ENCODE data around the gene IL4R. TPM values are rescaled to one million over a fixed set of nuclear protein-coding genes. Genes with fewer than 3 reads are reported as not detected.

Gene IL4R
- total and polyA plus RNA-seq, 10 of the 15 experiments (the other 5 are each of a cell fraction or from before 2014, with no cell fraction given) = 2.6 to 70.4 (median 36.6) TPM

- Histone ChIP-seq H3K36me3 (ENCODE audit: control insufficient read depth in 2 of 2, insufficient read depth in 2 of 2, low read length in 1 of 2) (no peaks in the 10 kb centered on the region), H3K27me3 (replicated peaks in 1 of 2; ENCODE audit: control insufficient read depth in 2 of 2, insufficient read depth in 2 of 2, low read length in 1 of 2) (no peaks in the 10 kb centered on the region), H2AFZ (ENCODE audit: control insufficient read depth, low read depth, low read length) (0 out of 2 replicates have a peak overlapping the region, but pooled peaks have one; percentile 38), H3K9ac (ENCODE audit: control insufficient read depth, insufficient read depth, low read length) (no peak overlapping the region; the same call in 1 of the 2 replicates), H3K4me3 (no peak overlapping the region), H3K27ac (ENCODE audit: control insufficient read depth, insufficient read depth) (peak overlapping the region; percentile 57), H3K79me2 (ENCODE audit: control insufficient read depth, insufficient read depth, low read length) (no peaks in the 10 kb centered on the region), H3K4me2 (ENCODE audit: control insufficient read depth, insufficient read depth) (peak overlapping the region; percentile 77), H3K4me1 (ENCODE audit: control insufficient read depth, insufficient read depth, low read length) (peaks cover 40% of the 10 kb centered on the region), H3K9me3 (replicated peaks; ENCODE audit: control insufficient read depth, insufficient read depth, low read length) (no peaks in the 10 kb centered on the region; the same call in 1 of the 3 replicates), H4K20me1 (ENCODE audit: control insufficient read depth, insufficient read depth) (no peaks in the 10 kb centered on the region)
- 52% methylated on average over 7 of the region's 7 CpGs for WGBS (ENCODE audit: insufficient coverage, insufficient replicate concordance, low lambda C conversion rate, missing lambda C conversion rate)
- RAD21 ChIA-PET (ENCODE audit: unreplicated experiment) = interaction anchor here (1.0 to 4.0 kb wide), 18 partner anchors 10 to 119 kb away, joined by 3 to 20 read pairs (median 5); partner anchors contain the start of gene NSMCE1
- POLR2A ChIA-PET = interaction anchor here (0.6 to 4.2 kb wide), 9 partner anchors 10 to 140 kb away, joined by 3 to 16 read pairs (median 5); no protein-coding TSS in a partner anchor
- DNase-seq (ENCODE audit: low read depth, low spot score) = no peak
- peak; percentile 82 for ATAC-seq
- SMC1A ChIA-PET (ENCODE audit: uncharacterized antibody, unreplicated experiment) = interaction anchor here (0.6 to 6.3 kb wide), 21 partner anchors 8 to 120 kb away, joined by 3 to 65 read pairs (median 4); no protein-coding TSS in a partner anchor
- in situ Hi-C loops (cut with MboI) = no loop called here
- no peak for FAIRE-seq
- CTCF ChIA-PET = interaction anchor here (1.1 to 6.1 kb wide), 9 partner anchors 10 to 107 kb away, joined by 3 to 47 read pairs (median 7); no protein-coding TSS in a partner anchor
- intact Hi-C loops (cut with micrococcal nuclease; ENCODE audit: unreplicated experiment) = no loop called here
- BruUV-seq (replicated peaks) = no TSS peak
- no peak for TF ChIP-seq MAX (IDR thresholded peaks at IDR 0.05; ENCODE audit: low read depth, low read length)
- TF ChIP-seq CREB1 (IDR thresholded peaks at IDR 0.05; ENCODE audit: low read depth) = peak; percentile 22; the same call in 1 of the 2 replicates
- 0 out of 2 replicates have a peak, but pooled peaks have one; percentile 7 for TF ChIP-seq YY1 (IDR thresholded peaks at IDR 0.05; ENCODE audit: low read depth, low read length)
- no peak for TF ChIP-seq MTA2 (IDR thresholded peaks at IDR 0.05; ENCODE audit: low read depth)
- TF ChIP-seq CEBPB (IDR thresholded peaks at IDR 0.05; ENCODE audit: borderline replicate concordance in 1 of 2, low read depth in 2 of 2, low read length in 2 of 2) = no peak
- TF ChIP-seq CREM (IDR thresholded peaks at IDR 0.05; ENCODE audit: low read depth) = peak; percentile 11; the same call in 1 of the 2 replicates
- TF ChIP-seq PKNOX1 (IDR thresholded peaks at IDR 0.05) = peak; percentile 52; the same call in 1 of the 2 replicates
- no peak for TF ChIP-seq KAT2A (conservative IDR thresholded peaks at IDR 0.05; ENCODE audit: control insufficient read depth, low read depth, low read length)
- peak; percentile 14; the same call in 1 of the 2 replicates for TF ChIP-seq TCF7 (IDR thresholded peaks at IDR 0.05; ENCODE audit: borderline replicate concordance)
- TF ChIP-seq IKZF1 (conservative IDR thresholded peaks at IDR 0.05) = peak; percentile 43
- no peak for TF ChIP-seq POLR2AphosphoS2 (IDR thresholded peaks at IDR 0.05; ENCODE audit: low read depth, low read length)
- TF ChIP-seq NFIC (IDR thresholded peaks at IDR 0.05; ENCODE audit: low read depth, low read length) = 0 out of 2 replicates have a peak, but pooled peaks have one; percentile 15
- TF ChIP-seq MTA3 (IDR thresholded peaks at IDR 0.05; ENCODE audit: borderline replicate concordance, low read length) = peak; percentile 63; the same call in 1 of the 2 replicates
- TF ChIP-seq SRF (IDR thresholded peaks at IDR 0.05; ENCODE audit: low read depth in 2 of 2, low read length in 2 of 2) = no peak
- TF ChIP-seq JUNB (IDR thresholded peaks at IDR 0.05) = peak; percentile 29
- TF ChIP-seq EED (IDR thresholded peaks at IDR 0.05; ENCODE audit: low read depth) = peak; percentile 77
- 0 out of 2 replicates have a peak, but pooled peaks have one; percentile 43 for TF ChIP-seq ATF2 (IDR thresholded peaks at IDR 0.05; ENCODE audit: low read length)
- peak; percentile 86 for TF ChIP-seq ZZZ3 (IDR thresholded peaks at IDR 0.05; ENCODE audit: control insufficient read depth, insufficient read length, low read depth)
Observed at GRCh38 chr16:27284865-27285675, 28.7 kb upstream of the IL4R start.
